Heart right ventricle (tissue), 16 donors: Measurements from ENCODE around the gene TMEM95. TPM values are rescaled to one million over a fixed set of nuclear protein-coding genes. Genes with fewer than 3 reads are reported as not detected.

ENCODE experiments used
- ATAC-seq, 8 donors: fragments of 200-7000 bp; cut with Tn5 transposase; one replicate each; pipeline ENCODE4 v1.9.1; 2020; ENCODE audit warnings: mild to moderate bottlenecking in 8 of 8, moderate library complexity in 8 of 8, moderate number of reproducible peaks in 1 of 8
- DNase-seq, 2 donors: peaks; one replicate each; pipeline ENCODE4 v3.0.0-alpha.2; 2020
- H3K27ac ChIP-seq, 10 donors: fragments of 200-600 bp; sonication (generic) in 2 of 10; one replicate each; pipeline versions ENCODE4 v1.5.0 to v1.8.0; 2020 to 2022; ENCODE audit warnings: mild to moderate bottlenecking in 3 of 10
- H3K27me3 ChIP-seq, 7 donors: fragments of 200-600 bp; one replicate each; pipeline ENCODE4 v1.8.0; 2021 to 2022; ENCODE audit warnings: mild to moderate bottlenecking in 2 of 7
- H3K36me3 ChIP-seq, 9 donors: fragments of 200-600 bp; sonication (generic) in 1 of 9; one replicate each; pipeline versions ENCODE4 v1.5.0 to v1.8.0; 2020 to 2022; ENCODE audit warnings: mild to moderate bottlenecking in 2 of 9
- H3K4me1 ChIP-seq, 9 donors: fragments of 200-600 bp; sonication (generic) in 1 of 9; one replicate each; pipeline versions ENCODE4 v1.5.0 to v1.8.0; 2020 to 2022; ENCODE audit warnings: mild to moderate bottlenecking in 4 of 9
- H3K4me3 ChIP-seq, 10 donors: fragments of 200-600 bp; sonication (generic) in 2 of 10; one replicate each; pipeline versions ENCODE4 v1.5.0 to v1.8.0; 2020 to 2022; ENCODE audit warnings: mild to moderate bottlenecking in 7 of 10, moderate library complexity in 2 of 10
- H3K9me3 ChIP-seq, 11 donors: fragments of 200-600 bp in 10 of 11; sonication (generic) in 2 of 11; one replicate each; pipeline versions ENCODE4 v1.5.0 to v1.8.0; 2013 to 2022; ENCODE audit warnings: mild to moderate bottlenecking in 2 of 11, control low read depth in 1 of 11, moderate library complexity in 1 of 11
- WGBS, 2 donors: extraction: QIAGEN DNeasy Blood & Tissue Kit; methylation state at CpG; one replicate each; pipeline ENCODE4 v1.1.7; 2013; ENCODE audit warnings: inconsistent platforms in 1 of 2; 5-methylcytosine and 5-hydroxymethylcytosine counted together
- intact Hi-C, 10 donors: fragments of 100-400 bp; cut with DNase I; formaldehyde crosslinking; loops; one replicate each; pipeline versions ENCODE4 v1.11.1 to v1.14.2; 2022
- polyA plus RNA-seq, 2 donors: library from polyadenylated mRNA; stranded (reverse); fragments of 200-250 nt; gene quantifications; one replicate each; pipeline ENCODE4 v1.2.3, GENCODE V29; 2013
- total RNA-seq, 10 donors: library from RNA; stranded (reverse); fragmentation: NEBNext Ultra II Directional in 3 of 10; extraction: Animal tissue kit (Norgen Biotek cat#: 25700) in 3 of 10; gene quantifications; one replicate each; pipeline versions ENCODE4 v1.2.1 to v1.2.4, GENCODE V29; 2021 to 2023
- TF ChIP-seq, protein P1 (sequence below), 9 donors: fragments of 200-600 bp; sonication (generic) in 2 of 9; IDR thresholded peaks; one replicate each; pipeline versions ENCODE4 v1.5.0 to v1.8.0; 2021 to 2022; ENCODE audit warnings: antibody characterized with exemption in 9 of 9, mild to moderate bottlenecking in 5 of 9, moderate library complexity in 1 of 9
- donor health status: Arrhythmogenic right ventricular cardiomyopathy.
- donor health status: ischemic (EF 13 %, LVEDD 7.1; RV severe dilation, severe dysfunction).
- donor health status: healthy with polysubstance abuse.
- donor health status: DM: no; HTN: yes; CAD: no.
- donor health status: DM: no; HTN: no; CAD: no.
- donor health status: ischemic (EF 25% LVEDD 6.9; RV normal size, moderate dysfunction).
- donor health status: ischemic (EF 25% LVEDD 5.7; RV mildly dilated, moderate dysfunction).
- donor health status: healthy.
- donor health status: DM: yes; HTN: yes; CAD: no.
- donor health status: Ischemic cardiomyopathy.
- donor health status: ischemic (EF 35%, LVEDD 5.7; RV mildly dilated, moderate dysfunction).
- donor health status: nonischemic (EF 11% LVEDD 7.7; RV severe dilation, severe dysfunction).
- donor health status: DM: yes; HTN: yes; CAD: no.
- donor health status: PGD.
- donor health status: ischemic (EF 29% LVEDD 5.4; RV normal size, mild dysfunction).
- donor health status: nonischemic (EF 23%, LVEDD 6.1; RV moderate dilation, normal function).

The TMEM95 gene
- total and polyA plus RNA-seq, 12 donors = 0.39 TPM; not detected in 11

GRCh38 chr17:7382901-7383300 is 27.9 kb downstream of the TMEM95 start:
- Histone ChIP-seq H3K27me3 (peaks cover 0 to 61% (median 0%) of the 10 kb centered on the region in 7 donors), H3K27ac (no peak overlapping the region), H3K4me3 (no peak overlapping the region), H3K36me3 (peaks cover 0 to 12% (median 0%) of the 10 kb centered on the region in 9 donors), H3K9me3 (peaks cover 0 to 5% (median 0%) of the 10 kb centered on the region in 11 donors), H3K4me1 (peaks cover 6 to 33% (median 30%) of the 10 kb centered on the region in 9 donors)
- TF ChIP-seq, protein P1, sequence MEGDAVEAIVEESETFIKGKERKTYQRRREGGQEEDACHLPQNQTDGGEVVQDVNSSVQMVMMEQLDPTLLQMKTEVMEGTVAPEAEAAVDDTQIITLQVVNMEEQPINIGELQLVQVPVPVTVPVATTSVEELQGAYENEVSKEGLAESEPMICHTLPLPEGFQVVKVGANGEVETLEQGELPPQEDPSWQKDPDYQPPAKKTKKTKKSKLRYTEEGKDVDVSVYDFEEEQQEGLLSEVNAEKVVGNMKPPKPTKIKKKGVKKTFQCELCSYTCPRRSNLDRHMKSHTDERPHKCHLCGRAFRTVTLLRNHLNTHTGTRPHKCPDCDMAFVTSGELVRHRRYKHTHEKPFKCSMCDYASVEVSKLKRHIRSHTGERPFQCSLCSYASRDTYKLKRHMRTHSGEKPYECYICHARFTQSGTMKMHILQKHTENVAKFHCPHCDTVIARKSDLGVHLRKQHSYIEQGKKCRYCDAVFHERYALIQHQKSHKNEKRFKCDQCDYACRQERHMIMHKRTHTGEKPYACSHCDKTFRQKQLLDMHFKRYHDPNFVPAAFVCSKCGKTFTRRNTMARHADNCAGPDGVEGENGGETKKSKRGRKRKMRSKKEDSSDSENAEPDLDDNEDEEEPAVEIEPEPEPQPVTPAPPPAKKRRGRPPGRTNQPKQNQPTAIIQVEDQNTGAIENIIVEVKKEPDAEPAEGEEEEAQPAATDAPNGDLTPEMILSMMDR (IDR thresholded peaks at IDR 0.05) = no peak
- DNase-seq (no peak), ATAC-seq (no peak)
- intact Hi-C loops = no loop called here
- WGBS, 2 donors = 88 to 91% methylated on average over 10 of the region's 10 CpGs

DNA sequence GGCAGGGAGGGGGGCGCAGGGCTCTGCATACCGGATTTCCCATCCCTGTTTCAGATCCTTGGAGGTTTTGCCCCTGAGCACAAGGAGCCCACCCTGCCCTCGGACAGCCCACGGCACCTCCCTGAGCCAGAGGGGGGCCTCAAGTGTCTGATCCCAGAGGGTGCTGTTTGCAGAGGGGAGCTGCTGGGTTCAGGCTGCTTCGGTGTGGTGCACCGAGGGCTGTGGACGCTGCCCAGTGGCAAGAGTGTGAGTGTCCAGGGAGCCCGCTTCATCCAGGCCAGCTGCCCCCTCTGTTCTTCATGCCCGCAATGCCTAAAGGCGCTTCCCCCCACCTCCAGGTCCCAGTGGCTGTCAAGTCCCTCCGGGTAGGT is 28.4 kb downstream of the TMEM95 start:
- Histone ChIP-seq H3K36me3 (peaks cover 0 to 16% (median 0%) of the 10 kb centered on the region in 9 donors), H3K27me3 (peaks cover 0 to 61% (median 0%) of the 10 kb centered on the region in 7 donors), H3K9me3 (peaks cover 0 to 5% (median 0%) of the 10 kb centered on the region in 11 donors), H3K27ac (no peak overlapping the region), H3K4me3 (peak overlapping the region in 8 of 10 donors; percentile 34 to 55 (median 52)), H3K4me1 (peaks cover 6 to 33% (median 30%) of the 10 kb centered on the region in 9 donors)
- TF ChIP-seq, protein P1 (IDR thresholded peaks at IDR 0.05) = no peak
- 78 to 81% methylated on average over 11 of the region's 11 CpGs for whole genome bisulfite sequencing, 2 donors
- ATAC-seq = no peak
- no peak for DNase-seq
- intact Hi-C loops = no loop called here

GRCh38 chr17:7383742-7384488 is 29.0 kb downstream of the TMEM95 start:
- Histone ChIP-seq H3K36me3 (peaks cover 0 to 22% (median 0%) of the 10 kb centered on the region in 9 donors), H3K27me3 (peaks cover 0 to 58% (median 0%) of the 10 kb centered on the region in 7 donors), H3K4me1 (peaks cover 6 to 33% (median 30%) of the 10 kb centered on the region in 9 donors), H3K4me3 (peak overlapping the region in 9 of 10 donors; percentile 34 to 55 (median 51)), H3K27ac (peak overlapping the region in 2 of 10 donors; percentile 15 to 50), H3K9me3 (peaks cover 0 to 4% (median 0%) of the 10 kb centered on the region in 11 donors)
- DNase-seq (peak in 1 of 2 donors; percentile 55), ATAC-seq (peak; percentile 51 to 77 (median 62))
- TF ChIP-seq, protein P1 (IDR thresholded peaks at IDR 0.05) = no peak
- 9 to 16% methylated on average over 65 of the region's 65 CpGs for WGBS, 2 donors
- intact Hi-C loops = no loop called here

DNA sequence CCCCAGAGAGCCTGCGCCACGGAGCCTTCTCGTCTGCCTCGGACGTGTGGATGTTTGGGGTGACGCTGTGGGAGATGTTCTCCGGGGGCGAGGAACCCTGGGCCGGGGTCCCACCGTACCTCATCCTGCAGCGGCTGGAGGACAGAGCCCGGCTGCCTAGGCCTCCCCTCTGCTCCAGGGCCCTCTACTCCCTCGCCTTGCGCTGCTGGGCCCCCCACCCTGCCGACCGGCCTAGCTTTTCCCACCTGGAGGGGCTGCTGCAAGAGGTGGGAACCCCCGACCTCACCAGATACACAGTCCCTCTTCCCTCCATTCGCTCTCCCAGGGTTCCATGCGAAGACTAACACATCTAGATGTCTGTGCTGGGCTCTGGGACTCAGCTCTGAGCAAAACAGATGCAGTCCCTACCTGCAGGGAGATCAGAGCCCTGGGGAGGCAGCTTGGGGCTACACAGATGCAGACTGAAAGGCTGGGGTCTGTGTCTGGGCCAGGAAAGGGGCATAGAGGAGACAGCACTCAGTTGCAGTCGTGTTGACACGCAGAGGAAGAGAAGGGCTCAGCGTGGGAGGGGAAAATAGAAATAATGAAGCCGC is 29.6 kb downstream of the TMEM95 start:
- Histone ChIP-seq H3K4me3 (peak overlapping the region in 9 of 10 donors; percentile 34 to 55 (median 51)), H3K9me3 (no peaks in the 10 kb centered on the region), H3K36me3 (peaks cover 0 to 28% (median 6%) of the 10 kb centered on the region in 9 donors), H3K27ac (peak overlapping the region in 2 of 10 donors; percentile 15 to 50), H3K27me3 (peaks cover 0 to 51% (median 0%) of the 10 kb centered on the region in 7 donors), H3K4me1 (peaks cover 6 to 33% (median 30%) of the 10 kb centered on the region in 9 donors)
- intact Hi-C loops = no loop called here
- 53 to 54% methylated on average over 23 of the region's 23 CpGs for WGBS, 2 donors
- TF ChIP-seq, protein P1 (IDR thresholded peaks at IDR 0.05) = no peak
- ATAC-seq = no peak
- no peak for DNase-seq
